Adipose tissue (tissue), 3 donors: ENCODE measurements around the gene TTC34. TPM values are rescaled to one million over a fixed set of nuclear protein-coding genes. Genes with fewer than 3 reads are reported as not detected.
"Not testable (repeated sequence)": the region's sequence is repeated elsewhere in the genome, so short reads cannot be mapped to it uniquely, and the experiment has no call there.

Experiments used
- H3K27ac ChIP-seq: one replicate; pipeline ENCODE4 v1.5.1; 2013; ENCODE audit warnings: low read depth, low read length
- WGBS, 3 donors: extraction: QIAGEN DNeasy Blood & Tissue Kit; methylation state at CpG; one replicate each; pipeline ENCODE4 v1.1.7; 2013; 5-methylcytosine and 5-hydroxymethylcytosine counted together
- polyA plus RNA-seq, 3 donors: library from polyadenylated mRNA; stranded (reverse); fragments of 200-250 nt; gene quantifications; one replicate each; pipeline ENCODE4 v1.2.3, GENCODE V29; 2013
- donor health status: healthy with polysubstance abuse.
- donor health status: Bipolar disorder and iron deficiency.
- donor health status: healthy.

TTC34 gene
- polyA plus RNA-seq, 3 donors = 0.15 to 0.22 (median 0.16) TPM

DNA sequence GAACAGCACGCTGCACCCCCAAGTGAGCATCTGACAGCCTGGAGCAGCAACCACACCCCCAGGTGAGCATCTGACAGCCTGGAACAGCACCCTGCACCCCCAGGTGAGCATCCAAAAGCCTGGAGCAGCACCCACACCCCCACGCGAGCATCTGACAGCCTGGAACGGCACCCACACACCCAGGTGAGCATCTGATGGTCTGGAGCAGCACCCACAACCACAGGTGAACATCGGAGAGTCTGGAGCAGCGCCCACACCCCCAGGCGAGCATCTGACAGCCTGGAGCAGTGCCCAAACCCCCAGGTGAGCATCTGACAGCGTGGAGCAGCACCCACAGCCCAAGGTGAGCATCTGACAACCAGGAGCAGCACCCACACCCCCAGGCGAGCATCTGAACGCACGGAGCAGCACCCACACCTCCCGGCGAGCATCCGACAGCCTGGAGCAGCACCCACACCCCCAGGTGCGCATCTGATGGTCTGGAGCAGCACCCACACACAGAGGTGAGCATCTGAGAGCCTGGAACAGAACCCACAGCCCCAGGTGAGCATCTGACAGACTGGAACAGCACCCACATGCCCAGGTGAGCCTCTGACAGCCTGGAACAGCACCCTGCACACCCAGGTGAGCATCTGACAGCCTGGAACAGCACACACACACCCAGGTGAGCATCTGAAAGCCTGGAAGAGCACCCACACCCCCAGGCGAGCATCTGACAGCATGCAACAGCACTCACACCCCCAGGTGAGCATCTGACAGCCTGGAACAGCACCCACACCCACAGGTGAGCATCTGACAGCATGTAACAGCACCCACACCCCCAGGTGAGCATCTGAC, 145.7 kb downstream of the TTC34 start:
- not testable (repeated sequence) for H3K27ac ChIP-seq
- 35 to 45% (median 43%) methylated on average over 16 of the region's 16 CpGs for WGBS, 3 donors

DNA sequence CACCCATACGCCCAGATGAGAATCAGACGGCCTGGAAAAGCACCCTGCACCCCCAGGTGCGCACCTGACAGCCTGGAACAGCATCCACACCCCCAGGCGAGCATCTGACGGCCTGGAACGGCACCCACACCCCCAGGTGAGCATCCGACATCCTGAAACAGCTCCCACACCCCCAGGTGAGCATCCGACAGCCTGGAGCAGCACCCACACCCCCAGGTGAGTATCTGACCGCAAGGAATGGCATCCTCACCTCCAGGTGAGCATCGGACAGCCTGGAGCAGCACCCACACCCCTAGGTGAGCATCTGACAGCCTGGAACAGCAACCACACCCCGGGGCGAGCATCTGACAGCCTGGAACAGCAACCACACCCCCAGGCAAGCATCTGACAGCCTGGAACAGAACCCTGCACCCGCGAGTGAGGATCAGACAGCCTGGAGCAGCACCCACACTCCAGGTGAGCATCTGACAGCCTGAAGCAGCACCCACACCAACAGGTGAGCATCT, 147.0 kb downstream of the TTC34 start:
- 32 to 45% (median 41%) methylated on average over 14 of the region's 14 CpGs for WGBS, 3 donors
- H3K27ac ChIP-seq = not testable (repeated sequence)

DNA sequence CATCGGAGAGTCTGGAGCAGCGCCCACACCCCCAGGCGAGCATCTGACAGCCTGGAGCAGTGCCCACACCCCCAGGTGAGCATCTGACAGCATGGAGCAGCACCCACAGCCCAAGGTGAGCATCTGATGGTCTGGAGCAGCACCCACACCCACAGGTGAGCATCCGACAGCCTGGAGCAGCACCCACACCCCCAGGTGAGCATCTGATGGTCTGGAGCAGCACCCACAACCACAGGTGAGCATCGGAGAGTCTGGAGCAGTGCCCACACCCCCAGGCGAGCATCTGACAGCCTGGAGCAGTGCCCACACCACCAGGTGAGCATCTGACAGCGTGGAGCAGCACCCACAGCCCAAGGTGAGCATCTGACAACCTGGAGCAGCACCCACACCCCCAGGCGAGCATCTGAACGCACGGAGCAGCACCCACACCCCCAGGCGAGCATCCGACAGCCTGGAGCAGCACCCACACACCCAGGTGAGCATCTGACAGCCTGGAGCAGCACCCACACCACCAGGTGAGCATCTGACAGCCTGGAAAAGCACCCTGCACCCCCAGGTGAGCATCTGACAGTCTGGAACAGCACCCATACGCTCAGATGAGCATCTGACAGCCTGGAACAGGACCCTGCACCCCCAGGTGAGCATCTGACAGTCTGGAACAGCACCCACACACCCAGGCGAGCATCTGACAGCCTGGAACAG, 147.6 kb downstream of the TTC34 start:
- not testable (repeated sequence) for H3K27ac ChIP-seq
- WGBS, 3 donors = 37 to 45% (median 40%) methylated on average over 14 of the region's 14 CpGs

DNA sequence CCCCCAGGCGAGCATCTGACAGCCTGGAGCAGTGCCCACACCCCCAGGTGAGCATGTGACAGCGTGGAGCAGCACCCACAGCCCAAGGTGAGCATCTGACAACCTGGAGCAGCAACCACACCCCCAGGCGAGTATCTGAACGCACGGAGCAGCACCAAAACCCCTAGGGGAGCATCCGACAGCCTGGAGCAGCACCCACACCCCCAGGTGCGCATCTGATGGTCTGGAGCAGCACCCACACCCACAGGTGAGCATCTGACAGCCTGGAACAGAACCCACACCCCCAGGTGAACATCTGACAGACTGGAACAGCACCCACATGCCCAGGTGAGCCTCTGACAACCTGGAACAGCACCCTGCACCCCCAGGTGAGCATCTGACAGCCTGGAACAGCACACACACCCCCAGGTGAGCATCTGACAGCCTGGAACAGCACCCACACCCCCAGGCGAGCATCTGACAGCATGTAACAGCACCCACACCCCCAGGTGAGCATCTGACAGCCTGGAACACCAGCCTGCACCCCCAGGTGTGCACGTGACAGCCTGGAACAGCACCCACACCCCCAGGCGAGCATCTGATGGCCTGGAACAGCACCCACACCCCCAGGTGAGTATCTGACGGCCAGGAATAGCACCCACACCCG, 148.4 kb downstream of the TTC34 start:
- WGBS, 3 donors = 23 to 31% (median 31%) methylated on average over 12 of the region's 12 CpGs
- H3K27ac ChIP-seq = not testable (repeated sequence)

DNA sequence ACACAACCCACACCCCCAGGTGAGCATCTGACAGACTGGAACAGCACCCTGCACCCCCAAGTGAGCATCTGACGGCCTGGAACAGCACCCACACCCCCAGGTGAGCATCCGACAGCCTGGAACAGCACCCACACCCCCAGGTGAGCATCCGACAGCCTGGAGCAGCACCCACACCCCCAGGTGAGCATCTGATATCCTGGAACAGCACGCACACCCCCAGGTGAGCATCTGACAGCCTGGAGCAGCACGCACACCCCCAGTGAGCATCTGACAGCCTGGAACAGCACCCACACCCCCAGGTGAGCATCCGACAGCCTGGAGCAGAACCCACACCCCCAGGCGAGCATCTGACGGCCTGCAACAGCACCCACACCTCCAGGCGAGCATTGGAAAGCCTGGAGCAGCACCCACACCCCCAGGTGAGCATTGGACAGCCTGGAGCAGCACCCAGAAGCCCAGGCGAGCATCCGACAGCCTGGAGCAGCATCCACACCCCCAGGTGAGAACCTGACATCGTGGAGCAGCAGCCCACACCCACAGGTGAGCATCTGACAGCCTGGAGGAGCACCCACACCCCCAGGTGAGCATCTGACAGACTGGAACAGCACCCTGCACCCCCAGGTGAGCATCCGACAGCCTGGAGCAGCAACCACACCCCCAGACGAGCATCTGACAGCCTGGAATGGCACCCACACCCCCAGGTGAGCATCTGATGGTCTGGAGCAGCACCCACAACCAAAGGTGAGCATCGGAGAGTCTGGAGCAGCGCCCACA, 149.2 kb downstream of the TTC34 start:
- WGBS, 3 donors = 31 to 39% (median 37%) methylated on average over 16 of the region's 16 CpGs
- not testable (repeated sequence) for H3K27ac ChIP-seq

DNA sequence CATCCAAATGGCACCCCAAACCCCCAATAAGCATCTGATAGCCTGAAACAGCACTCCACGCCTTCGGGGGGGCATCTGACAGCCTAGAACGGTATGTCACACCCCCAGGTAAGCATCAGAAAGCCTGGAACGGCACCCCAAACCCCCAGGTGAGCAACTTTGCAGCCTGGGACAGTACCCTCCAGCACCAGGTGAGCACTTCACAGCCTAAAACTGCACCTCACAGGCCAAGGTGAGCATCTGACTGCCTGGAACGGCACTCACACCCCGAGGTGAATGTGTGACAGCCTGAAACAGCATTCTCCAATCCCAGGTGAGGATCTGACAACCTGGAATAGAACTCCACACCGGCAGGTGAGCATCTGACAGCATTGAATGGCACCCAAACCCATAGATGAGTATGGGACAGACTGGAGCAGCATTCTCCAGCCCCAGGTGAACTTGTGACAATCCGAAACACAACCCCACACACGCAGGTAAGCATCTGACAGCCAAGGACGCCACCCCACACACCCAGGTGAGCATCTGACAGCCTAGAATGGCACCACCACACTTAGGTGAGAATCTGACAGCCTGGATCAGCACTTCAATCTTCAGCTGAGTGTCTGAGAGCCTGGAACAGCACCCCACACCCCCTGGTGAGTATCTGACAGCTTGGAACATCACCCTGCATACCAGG, 150.4 kb downstream of the TTC34 start:
- H3K27ac ChIP-seq = no peak overlapping the region
- 43 to 64% (median 56%) methylated on average over 10 of the region's 10 CpGs for WGBS, 3 donors

DNA sequence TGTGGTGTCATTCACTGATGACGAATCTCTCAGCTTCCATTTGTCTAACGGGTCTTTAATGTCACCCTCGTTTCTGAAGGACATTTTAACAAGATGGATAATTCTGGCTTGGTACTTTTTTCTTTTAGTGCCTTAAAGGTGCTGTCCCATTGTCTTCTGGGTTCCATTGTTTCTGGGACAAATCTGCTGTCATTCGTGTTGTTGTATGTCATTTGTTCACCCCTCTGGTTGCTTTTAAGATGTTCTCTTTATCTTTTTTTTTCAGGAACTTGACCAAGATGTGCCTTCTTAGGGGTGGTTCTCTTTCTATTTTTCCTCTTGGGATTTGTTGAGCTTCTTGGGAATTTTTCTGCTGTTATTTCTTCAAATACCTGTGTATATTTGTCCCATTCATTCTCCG, 154.7 kb downstream of the TTC34 start:
- no peak overlapping the region for H3K27ac ChIP-seq
- WGBS, 3 donors = 65 to 76% (median 74%) methylated on average over 5 of the region's 5 CpGs

DNA sequence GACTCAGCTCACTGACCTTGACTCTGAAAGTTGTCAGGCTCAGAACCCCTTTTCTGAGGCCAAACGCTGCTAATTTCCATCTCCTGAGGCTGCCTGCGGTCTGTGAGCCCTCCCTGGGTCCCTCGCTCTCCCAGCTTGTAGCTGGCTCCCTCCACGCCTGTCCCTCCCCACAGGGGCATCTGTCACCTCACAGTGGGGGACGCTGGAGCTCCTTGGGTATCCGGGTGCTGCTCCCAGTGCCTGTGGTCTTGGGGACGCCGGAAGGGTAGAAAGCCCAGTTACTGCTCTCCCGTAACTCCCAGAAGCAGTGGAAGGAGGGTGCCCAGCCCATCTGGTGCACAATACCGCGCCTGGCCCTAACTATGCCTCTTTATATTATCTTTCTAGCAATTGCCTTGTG, 155.7 kb downstream of the TTC34 start:
- 83 to 88% (median 85%) methylated on average over 11 of the region's 11 CpGs for WGBS, 3 donors

DNA sequence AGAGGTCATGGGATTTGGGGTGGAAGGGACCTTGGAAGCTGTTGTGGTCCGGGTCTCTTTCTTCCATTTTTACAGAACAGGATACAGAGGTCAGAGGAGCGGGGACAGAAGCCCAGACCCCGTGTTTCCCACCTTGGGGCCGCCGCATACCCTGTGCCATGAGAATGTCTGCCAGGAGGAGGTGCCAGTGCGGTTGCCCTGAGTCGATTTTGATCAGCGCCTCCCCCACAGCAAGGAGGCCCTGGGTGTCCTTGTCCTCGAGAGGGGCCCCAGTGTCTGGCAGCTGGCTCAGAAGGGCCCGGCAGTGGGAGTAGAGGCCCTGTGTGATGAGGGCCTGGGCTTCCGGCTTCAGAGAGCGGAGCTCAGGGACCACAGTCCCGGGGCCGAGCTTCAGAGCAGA, 156.3 kb downstream of the TTC34 start:
- no peak overlapping the region for H3K27ac ChIP-seq
- 80 to 85% (median 84%) methylated on average over 14 of the region's 14 CpGs for WGBS, 3 donors

More for the DNA sequence above, 155.7 kb downstream of the TTC34 start:
- no peak overlapping the region for H3K27ac ChIP-seq

DNA sequence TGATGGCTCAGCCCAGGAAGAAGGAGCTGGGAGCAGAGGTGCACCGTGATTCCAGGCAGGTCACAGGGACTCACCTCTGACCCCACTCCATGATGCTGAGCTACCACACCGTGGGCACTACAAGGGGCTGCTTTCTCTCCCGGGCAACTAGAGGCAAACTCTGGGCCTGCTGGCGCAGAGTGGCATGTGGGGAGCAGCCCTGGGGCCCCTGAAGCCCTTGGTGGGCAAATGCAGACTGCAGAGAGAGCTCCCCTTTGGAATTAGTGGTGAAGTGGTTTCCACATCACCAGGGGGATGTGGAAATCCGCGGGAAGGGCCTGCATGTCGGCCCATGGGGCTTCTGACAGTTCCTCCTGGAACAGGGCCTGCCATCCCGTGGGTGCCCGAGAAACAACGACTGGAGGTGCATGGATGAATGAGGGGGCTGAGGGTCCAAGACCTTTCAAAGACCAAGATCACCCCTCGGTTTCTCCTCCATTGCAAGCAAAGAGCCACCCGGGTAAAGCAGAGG, 156.8 kb downstream of the TTC34 start:
- 80 to 88% (median 86%) methylated on average over 12 of the region's 12 CpGs for WGBS, 3 donors
- no peak overlapping the region for H3K27ac ChIP-seq

DNA sequence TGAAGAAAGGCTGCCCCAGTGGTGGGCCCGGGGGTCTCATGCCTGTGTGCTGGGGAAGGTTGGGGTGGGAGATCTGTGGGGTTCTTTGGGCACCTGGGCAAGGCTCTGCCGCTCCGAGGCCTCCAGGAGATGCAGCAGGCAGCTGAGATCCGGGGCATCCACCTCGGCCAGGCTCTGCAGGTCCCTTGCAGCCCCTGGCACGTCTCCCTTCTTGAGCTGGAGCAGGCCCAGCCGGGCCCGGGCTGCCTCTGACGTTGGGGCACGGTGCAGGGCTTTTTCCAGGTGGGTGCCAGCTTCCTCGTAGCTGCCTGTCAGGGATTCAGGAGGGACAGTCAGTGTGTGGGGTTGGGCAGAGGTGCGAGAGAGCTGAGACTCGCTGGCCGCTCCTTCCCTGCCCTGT, 157.3 kb downstream of the TTC34 start:
- 85 to 91% (median 87%) methylated on average over 13 to 14 of the region's 14 CpGs for WGBS, 3 donors
- H3K27ac ChIP-seq = no peak overlapping the region

DNA sequence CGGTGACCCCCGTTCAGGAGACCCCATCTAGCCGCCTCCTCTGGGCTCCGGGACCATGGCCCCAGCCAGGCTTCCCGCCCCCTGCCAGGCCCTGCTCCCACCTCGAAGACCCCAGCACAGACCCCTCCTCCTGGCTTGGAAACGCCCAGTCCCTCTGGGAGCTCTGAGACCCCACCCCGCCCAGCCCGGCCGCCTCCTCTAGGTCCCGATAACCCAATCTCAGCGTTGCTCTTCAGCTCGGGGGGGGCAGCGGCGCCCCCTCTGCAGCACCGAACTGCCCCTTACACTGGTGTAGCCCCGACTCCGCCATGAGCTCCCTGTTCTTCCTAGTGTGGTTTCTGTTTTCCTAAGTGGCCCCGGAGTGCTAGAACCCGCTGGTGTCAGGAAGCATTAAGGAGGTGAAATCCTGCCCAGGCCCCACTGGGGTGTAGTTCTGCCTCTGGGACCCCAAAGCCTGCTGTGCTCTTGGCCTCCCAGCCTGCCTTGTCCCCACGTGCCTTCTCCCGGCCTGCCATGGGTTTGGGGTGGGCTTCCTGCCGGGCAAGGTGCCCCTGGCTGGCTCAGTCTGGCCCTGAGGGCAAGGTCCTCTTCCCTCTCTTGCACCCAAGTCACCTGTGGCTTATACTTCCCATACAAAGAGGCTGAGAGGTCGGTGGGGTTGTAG, 157.9 kb downstream of the TTC34 start:
- 11 to 16% (median 15%) methylated on average over 23 to 24 of the region's 24 CpGs for WGBS, 3 donors

DNA sequence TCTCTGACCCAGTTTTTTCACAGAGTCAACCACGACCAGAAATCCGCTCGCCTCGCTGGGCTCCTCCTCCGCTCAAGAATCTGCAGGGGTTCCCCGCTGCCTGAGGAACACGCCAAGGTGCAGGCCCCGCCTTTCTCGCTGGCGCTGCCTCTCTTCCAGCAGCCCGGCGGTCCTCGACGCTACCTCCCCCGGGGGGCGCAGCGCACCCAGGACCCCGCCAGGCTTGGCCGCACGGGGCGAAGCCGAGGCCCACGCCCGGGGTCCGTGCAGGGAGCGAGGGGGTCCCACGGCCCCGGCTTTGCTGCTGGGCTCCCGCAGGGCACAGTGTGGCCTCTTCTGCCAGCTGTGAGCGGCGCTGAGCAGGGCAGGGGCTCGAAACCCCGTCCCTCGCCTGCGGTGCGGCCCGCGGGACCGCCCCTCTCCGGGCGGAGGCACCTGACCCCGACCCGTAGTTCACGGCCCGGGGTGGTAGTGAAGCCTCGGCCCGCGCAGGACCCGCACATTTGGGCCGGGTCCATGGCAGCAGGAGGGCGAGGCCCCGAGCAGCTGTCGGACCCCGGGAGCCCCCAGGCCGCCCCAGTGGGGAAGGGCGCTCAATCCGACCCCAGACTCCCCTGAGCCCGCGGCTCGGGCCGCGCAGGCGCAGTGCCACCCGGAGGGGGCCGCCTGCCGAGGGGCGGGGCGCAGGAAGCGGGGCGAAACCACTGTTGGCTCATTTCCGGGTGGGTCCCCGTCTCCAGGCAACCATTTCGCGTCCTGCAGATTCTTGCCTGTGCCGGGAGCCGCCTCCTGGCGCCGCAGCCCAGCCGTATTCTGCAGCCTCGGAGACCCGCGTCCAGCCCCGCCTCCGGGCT, 158.7 kb downstream of the TTC34 start:
- whole genome bisulfite sequencing, 3 donors = 0 to 1% (median 1%) methylated on average over 76 to 84 of the region's 84 CpGs
- no peak overlapping the region for H3K27ac ChIP-seq

More for the DNA sequence above, 157.9 kb downstream of the TTC34 start:
- no peak overlapping the region for H3K27ac ChIP-seq

DNA sequence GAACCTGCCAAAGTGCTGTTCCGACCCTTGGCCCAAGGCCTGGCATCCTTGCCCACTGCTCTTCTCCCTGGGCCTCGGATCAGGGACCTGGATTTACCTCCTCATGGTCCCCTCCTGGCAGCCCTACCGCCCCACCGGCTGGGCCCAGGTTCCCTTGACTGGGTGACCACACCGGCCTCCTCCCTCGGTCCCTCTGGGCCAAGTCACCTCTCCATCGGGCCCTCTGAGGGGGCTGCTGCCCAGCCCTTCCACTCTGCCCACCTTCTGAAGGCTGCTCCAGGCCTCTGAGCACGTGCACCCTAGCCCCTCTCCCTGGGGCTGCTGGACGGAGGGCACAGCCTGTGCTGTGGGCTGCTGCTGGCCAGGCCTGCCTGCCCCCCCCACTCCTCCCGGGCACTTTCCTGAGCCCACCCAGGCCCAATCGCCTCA, 159.3 kb downstream of the TTC34 start:
- 37 to 43% (median 39%) methylated on average over 10 to 11 of the region's 11 CpGs for WGBS, 3 donors
- no peak overlapping the region for H3K27ac ChIP-seq

DNA sequence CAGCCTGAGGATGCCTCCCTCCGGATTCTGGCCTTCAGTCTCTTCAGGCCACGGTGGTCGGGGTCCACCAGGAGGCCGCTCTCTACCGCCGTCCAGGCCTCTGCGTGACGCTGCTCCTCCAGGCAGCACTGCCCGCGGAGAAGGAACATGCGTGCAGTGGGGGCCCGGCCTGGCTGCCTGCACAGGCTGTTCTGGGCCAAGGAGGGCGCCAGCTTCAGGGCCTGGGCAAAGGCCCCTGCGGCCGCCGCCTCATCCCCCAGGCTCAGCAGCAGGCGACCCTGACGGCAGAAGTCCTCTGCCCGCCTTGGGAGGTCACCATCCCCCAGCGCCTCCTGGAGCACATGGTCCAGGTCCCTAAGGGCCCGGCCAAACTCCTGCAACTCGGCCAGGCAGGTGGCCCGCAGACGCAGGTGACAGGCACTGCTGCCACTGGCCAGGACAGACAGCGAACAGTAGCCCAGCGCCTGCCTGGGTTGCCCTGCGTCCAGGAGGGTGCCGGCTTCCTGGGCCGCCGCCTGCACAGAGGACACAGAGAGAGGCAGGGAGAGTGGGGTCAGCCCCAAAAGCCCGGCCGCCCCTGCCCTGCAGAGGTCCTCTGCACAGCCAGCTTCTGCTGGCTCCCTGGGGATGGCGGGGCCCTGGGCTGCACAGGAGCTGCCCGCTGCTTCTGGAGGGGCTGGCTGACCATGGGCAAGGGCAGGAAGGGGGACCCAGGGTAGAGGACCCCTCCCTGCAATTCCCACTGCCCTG, 159.9 kb downstream of the TTC34 start:
- 92 to 93% (median 92%) methylated on average over 30 to 34 of the region's 34 CpGs for WGBS, 3 donors
- no peak overlapping the region for H3K27ac ChIP-seq

DNA sequence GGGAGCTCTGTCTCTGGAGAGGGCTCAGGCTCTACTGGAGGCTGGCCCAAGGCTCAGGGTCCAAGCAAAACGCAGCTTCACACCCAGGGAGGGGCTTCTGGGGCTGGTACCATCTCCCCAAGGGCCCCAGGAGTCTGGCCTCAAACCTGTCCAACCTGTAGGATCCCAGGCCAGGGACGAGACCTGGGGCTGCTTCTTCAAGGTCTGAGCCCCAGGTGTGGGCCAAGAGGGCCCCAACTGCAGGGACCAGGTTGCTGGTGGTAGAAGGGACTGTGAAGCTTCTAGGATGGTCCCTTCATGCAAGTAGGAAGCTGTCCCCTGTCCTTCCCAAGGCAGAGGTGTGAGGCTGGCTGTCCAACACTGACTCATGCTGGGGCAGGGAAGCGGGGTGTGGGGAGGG, 160.9 kb downstream of the TTC34 start:
- H3K27ac ChIP-seq = no peak overlapping the region
- WGBS, 3 donors = 80 to 90% (median 89%) methylated on average over 3 of the region's 3 CpGs
